HG03342 (cell line): Measurements from ENCODE around the gene PRSS58.

ENCODE experiments used
- ATAC-seq: cut with Tn5 transposase; IDR thresholded peaks from one replicate; pipeline ENCODE4 v1.9.1; 2021; ENCODE audit warnings: mild to moderate bottlenecking, moderate library complexity; ENCODE audit not compliant: unreplicated experiment

PRSS58 gene

DNA sequence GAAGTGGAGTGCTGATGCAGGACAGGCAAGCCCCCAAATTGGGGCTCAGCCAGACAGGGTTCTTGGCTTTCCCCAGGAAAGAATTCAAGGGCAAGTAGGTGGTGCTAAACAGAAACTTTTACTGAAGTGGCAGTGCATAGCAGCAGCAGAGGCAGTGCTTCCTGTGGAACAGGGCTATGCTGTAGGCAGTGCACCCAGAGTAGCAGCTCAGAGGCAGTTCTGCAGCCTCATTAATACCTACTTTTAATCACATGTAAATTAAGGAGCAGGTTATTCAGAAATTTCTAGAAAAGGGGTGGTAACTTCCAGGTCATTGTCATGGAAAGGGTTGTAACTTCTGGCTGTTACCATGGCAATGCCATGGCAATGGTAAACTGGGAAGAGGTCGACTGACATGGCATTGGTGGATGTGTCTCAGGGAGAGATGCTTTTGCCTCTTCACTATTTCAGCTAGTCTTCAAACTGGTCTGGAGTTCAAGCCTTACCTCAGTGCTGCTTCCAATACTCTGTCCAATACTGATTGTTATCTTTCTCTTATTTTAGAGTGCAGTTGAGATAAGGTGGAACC, 29.2 kb downstream of the PRSS58 start:
- ATAC-seq = no peak
